T-helper 2 cell treated with Interferon-gamma antibody and Interleukin-4, amounts not matched to agents 5 μg/mL and 100 μg/mL, for 36 hours (primary cell): ENCODE measurements around the gene PRR9.

Experiments
- DNase-seq: peaks from one replicate; pipeline ENCODE4 v3.0.0; 2021; ENCODE audit warnings: low spot score
- H3K27ac Mint-ChIP-seq: one replicate; pipeline ENCODE4 v1.8.0; 2021; ENCODE audit warnings: mild to moderate bottlenecking, mixed read lengths
- H3K27me3 Mint-ChIP-seq: one replicate; pipeline ENCODE4 v1.8.0; 2021; ENCODE audit warnings: low read depth, mixed read lengths
- H3K36me3 Mint-ChIP-seq: one replicate; pipeline ENCODE4 v1.8.0; 2021; ENCODE audit warnings: low read depth, mixed read lengths
- H3K4me1 Mint-ChIP-seq: one replicate; pipeline ENCODE4 v1.8.0; 2021; ENCODE audit warnings: low read depth, mixed read lengths
- H3K4me3 Mint-ChIP-seq: one replicate; pipeline ENCODE4 v1.8.0; 2022; ENCODE audit warnings: mild to moderate bottlenecking, moderate library complexity, mixed read lengths
- H3K9me3 Mint-ChIP-seq: one replicate; pipeline ENCODE4 v1.8.0; 2021; ENCODE audit warnings: mixed read lengths

Gene PRR9

GRCh38 chr1:153262462-153263157 is 45.2 kb downstream of the PRR9 start:
- H3K9me3 Mint-ChIP-seq: no peaks in the 10 kb centered on the region
- no peaks in the 10 kb centered on the region for H3K36me3 Mint-ChIP-seq
- peaks cover 13% of the 10 kb centered on the region for H3K4me1 Mint-ChIP-seq
- no peak for DNase-seq
- H3K27ac Mint-ChIP-seq: no peak overlapping the region
- peaks cover 77% of the 10 kb centered on the region for H3K27me3 Mint-ChIP-seq
- H3K4me3 Mint-ChIP-seq: no peak overlapping the region

DNA sequence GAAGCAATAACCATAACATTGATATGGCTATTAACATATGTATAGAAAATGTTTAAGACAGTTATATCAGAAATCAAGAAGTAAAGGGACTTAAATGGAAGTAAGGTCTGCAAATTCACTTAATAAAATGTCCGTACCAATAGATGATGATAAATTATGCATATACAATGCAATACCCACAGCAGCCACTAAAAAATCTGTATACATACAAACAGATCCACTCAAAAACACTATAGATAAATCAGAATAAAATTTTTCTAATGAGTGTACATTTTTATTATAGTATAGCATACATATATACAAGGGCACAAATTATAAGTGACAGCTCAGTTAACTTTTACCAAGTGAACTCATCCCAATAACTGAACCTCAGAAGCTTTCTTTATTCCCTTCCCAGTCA is 48.1 kb downstream of the PRR9 start:
- DNase-seq: no peak
- Mint-ChIP-seq H3K36me3 (no peaks in the 10 kb centered on the region), H3K27me3 (peaks cover 70% of the 10 kb centered on the region), H3K9me3 (no peaks in the 10 kb centered on the region), H3K4me1 (peaks cover 10% of the 10 kb centered on the region), H3K4me3 (no peak overlapping the region), H3K27ac (no peak overlapping the region)
